Measurements from ENCODE around the gene YIPF3. TPM values are rescaled to one million over a fixed set of nuclear protein-coding genes. Genes with fewer than 3 reads are reported as not detected.

Gene YIPF3
- total and polyA plus RNA-seq, 2 donors from 2014 or later: 107 to 114 TPM

- Histone ChIP-seq H3K9me3 (ENCODE audit: control insufficient read depth in 2 of 3, insufficient read depth in 1 of 3, low read length in 3 of 3) (no peaks in the 10 kb centered on the region), H3K9ac (ENCODE audit: low read length in 3 of 3) (no peak overlapping the region), H3K27ac (ENCODE audit: low read depth in 2 of 2, low read length in 2 of 2) (no peak overlapping the region), H3K4me1 (ENCODE audit: control insufficient read depth in 2 of 3, insufficient read depth in 2 of 3, low read depth in 1 of 3, low read length in 3 of 3) (peaks cover 0 to 16% (median 16%) of the 10 kb centered on the region in 3 donors), H3K4me3 (ENCODE audit: low read length in 3 of 3) (no peak overlapping the region), H3K27me3 (ENCODE audit: control insufficient read depth, insufficient read depth, low read length) (no peaks in the 10 kb centered on the region), H3K36me3 (ENCODE audit: control insufficient read depth in 2 of 3, insufficient read depth in 3 of 3, low read length in 3 of 3) (peaks cover 5 to 37% (median 26%) of the 10 kb centered on the region in 3 donors)
- no peak for FAIRE-seq
- intact Hi-C loops (cut with DNase I): no loop called here
- no peak for TF ChIP-seq CTCF (IDR thresholded peaks at IDR 0.05; ENCODE audit: borderline replicate concordance, extremely low read depth, insufficient read depth)
- peak in 1 of 5 donors; percentile 29 for DNase-seq
These were observed 19.7 kb downstream of the YIPF3 start for GRCh38 chr6:43497129-43497396.

- DNase-seq (peak in 4 of 5 donors; percentile 27 to 48 (median 41)), FAIRE-seq (no peak)
- peak; percentile 60 for TF ChIP-seq CTCF (IDR thresholded peaks at IDR 0.05; ENCODE audit: borderline replicate concordance, extremely low read depth, insufficient read depth)
- Histone ChIP-seq H3K4me1 (ENCODE audit: control insufficient read depth in 2 of 3, insufficient read depth in 2 of 3, low read depth in 1 of 3, low read length in 3 of 3) (peaks cover 0 to 20% (median 17%) of the 10 kb centered on the region in 3 donors), H3K4me3 (ENCODE audit: low read length in 3 of 3) (no peak overlapping the region), H3K27ac (ENCODE audit: low read depth in 2 of 2, low read length in 2 of 2) (no peak overlapping the region), H3K36me3 (ENCODE audit: control insufficient read depth in 2 of 3, insufficient read depth in 3 of 3, low read length in 3 of 3) (peaks cover 5 to 35% (median 25%) of the 10 kb centered on the region in 3 donors), H3K9me3 (ENCODE audit: control insufficient read depth in 2 of 3, insufficient read depth in 1 of 3, low read length in 3 of 3) (no peaks in the 10 kb centered on the region), H3K9ac (ENCODE audit: low read length in 3 of 3) (no peak overlapping the region), H3K27me3 (ENCODE audit: control insufficient read depth, insufficient read depth, low read length) (no peaks in the 10 kb centered on the region)
- intact Hi-C loops (cut with DNase I): no loop called here
These were observed 20.2 kb downstream of the YIPF3 start for GRCh38 chr6:43496370-43497128.

GRCh38 chr6:43495409-43495941 lies 21.3 kb downstream of the YIPF3 start:
- DNase-seq (peak in 1 of 5 donors; percentile 33), FAIRE-seq (no peak)
- Histone ChIP-seq H3K27me3 (ENCODE audit: control insufficient read depth, insufficient read depth, low read length) (no peaks in the 10 kb centered on the region), H3K4me1 (ENCODE audit: control insufficient read depth in 2 of 3, insufficient read depth in 2 of 3, low read depth in 1 of 3, low read length in 3 of 3) (peaks cover 0 to 20% (median 17%) of the 10 kb centered on the region in 3 donors), H3K9me3 (ENCODE audit: control insufficient read depth in 2 of 3, insufficient read depth in 1 of 3, low read length in 3 of 3) (no peaks in the 10 kb centered on the region), H3K9ac (ENCODE audit: low read length in 3 of 3) (no peak overlapping the region), H3K36me3 (ENCODE audit: control insufficient read depth in 2 of 3, insufficient read depth in 3 of 3, low read length in 3 of 3) (peaks cover 5 to 25% (median 19%) of the 10 kb centered on the region in 3 donors), H3K4me3 (ENCODE audit: low read length in 3 of 3) (no peak overlapping the region), H3K27ac (ENCODE audit: low read depth in 2 of 2, low read length in 2 of 2) (no peak overlapping the region)
- no peak for TF ChIP-seq CTCF (IDR thresholded peaks at IDR 0.05; ENCODE audit: borderline replicate concordance, extremely low read depth, insufficient read depth)
- intact Hi-C loops (cut with DNase I): no loop called here

Measured in kidney (tissue), 14 donors.